Heart left ventricle (tissue), 16 donors: ENCODE data around the gene ANO4. TPM values are rescaled to one million over a fixed set of nuclear protein-coding genes. Genes with fewer than 3 reads are reported as not detected.

Experiments used
- ATAC-seq, 4 donors: fragments of 200-7000 bp; cut with Tn5 transposase; one replicate each; pipeline ENCODE4 v1.9.1; 2020 to 2022; ENCODE audit warnings: moderate library complexity in 4 of 4, mild to moderate bottlenecking in 3 of 4, moderate number of reproducible peaks in 1 of 4
- DNase-seq, 5 donors: peaks; one replicate each; pipeline ENCODE4 v3.0.0-alpha.2; 2020
- H3K27ac ChIP-seq, 12 donors: fragments of 200-600 bp; sonication (generic) in 4 of 12; one replicate each; pipeline versions ENCODE4 v1.5.0 to v1.8.0; 2016 to 2022; ENCODE audit warnings: mild to moderate bottlenecking in 2 of 12
- H3K27me3 ChIP-seq, 9 donors: fragments of 200-600 bp; sonication (generic) in 2 of 9; one replicate each; pipeline versions ENCODE4 v1.5.1 to v1.8.0; 2016 to 2022; ENCODE audit warnings: mild to moderate bottlenecking in 3 of 9
- H3K36me3 ChIP-seq, 9 donors: fragments of 200-600 bp; sonication (generic) in 2 of 9; one replicate each; pipeline versions ENCODE4 v1.5.0 to v1.8.0; 2018 to 2022; ENCODE audit warnings: mild to moderate bottlenecking in 2 of 9
- H3K4me1 ChIP-seq, 12 donors: fragments of 200-600 bp; sonication (generic) in 4 of 12; one replicate each; pipeline versions ENCODE4 v1.5.0 to v1.8.0; 2016 to 2022; ENCODE audit warnings: mild to moderate bottlenecking in 3 of 12
- H3K4me3 ChIP-seq, 12 donors: fragments of 200-600 bp; sonication (generic) in 4 of 12; one replicate each; pipeline versions ENCODE4 v1.5.0 to v1.8.0; 2017 to 2022; ENCODE audit warnings: mild to moderate bottlenecking in 9 of 12, moderate library complexity in 4 of 12
- H3K9me3 ChIP-seq, 12 donors: fragments of 200-600 bp; sonication (generic) in 4 of 12; one replicate each; pipeline versions ENCODE4 v1.5.0 to v1.8.0; 2016 to 2022; ENCODE audit warnings: mild to moderate bottlenecking in 1 of 12
- POLR2A ChIP-seq, 2 donors: fragments of 450-650 bp; IDR thresholded peaks; one replicate each; pipeline ENCODE4 v1.6.1; 2017; ENCODE audit warnings: antibody characterized with exemption in 2 of 2, mild to moderate bottlenecking in 2 of 2, moderate library complexity in 2 of 2
- WGBS, 4 donors: extraction: QIAGEN DNeasy Blood & Tissue Kit in 2 of 4; methylation state at CpG; one replicate each; pipeline versions ENCODE4 v1.1.5 to v1.1.7; 2013 to 2018; 5-methylcytosine and 5-hydroxymethylcytosine counted together
- intact Hi-C, 10 donors: fragments of 100-400 bp; cut with DNase I; formaldehyde crosslinking; loops; one replicate each; pipeline versions ENCODE4 v1.11.1 to v1.14.2; 2022
- polyA plus RNA-seq, 2 donors: library from polyadenylated mRNA; stranded (reverse); fragments of 200-250 nt; gene quantifications; one replicate each; pipeline ENCODE4 v1.2.3, GENCODE V29; 2013
- total RNA-seq, 9 donors: library from RNA; depleted of rRNA in 2 of 9; stranded (reverse); fragments of >200 nt in 2 of 9; fragmentation: NEBNext Ultra II Directional in 3 of 9; extraction: Animal tissue kit (Norgen Biotek cat#: 25700) in 3 of 9; gene quantifications; one replicate each; pipeline versions ENCODE4 v1.1.0 to v1.2.4, GENCODE V29; 2016 to 2023
- TF ChIP-seq, protein P1 (sequence below), 12 donors: fragments of 200-600 bp; sonication (generic) in 4 of 12; IDR thresholded peaks; one replicate each; pipeline versions ENCODE4 v1.5.0 to v1.8.0; 2018 to 2022; ENCODE audit warnings: antibody characterized with exemption in 12 of 12, mild to moderate bottlenecking in 5 of 12
- donor health status: ischemic (EF 13 %, LVEDD 7.1; RV severe dilation, severe dysfunction).
- donor health status: healthy with polysubstance abuse.
- donor health status: DM: no; HTN: yes; CAD: no.
- donor health status: DM: no; HTN: no; CAD: no.
- donor health status: ischemic (EF 25% LVEDD 6.9; RV normal size, moderate dysfunction).
- donor health status: ischemic (EF 25% LVEDD 5.7; RV mildly dilated, moderate dysfunction).
- donor health status: healthy.
- donor health status: DM: yes; HTN: yes; CAD: no.
- donor health status: ischemic (EF 35%, LVEDD 5.7; RV mildly dilated, moderate dysfunction).
- donor health status: nonischemic (EF 11% LVEDD 7.7; RV severe dilation, severe dysfunction).
- donor health status: DM: yes; HTN: yes; CAD: no.
- donor health status: PGD.
- donor health status: ischemic (EF 29% LVEDD 5.4; RV normal size, mild dysfunction).
- donor health status: nonischemic (EF 23%, LVEDD 6.1; RV moderate dilation, normal function).

ANO4 gene
- total and polyA plus RNA-seq, 11 donors: 0.05 to 0.50 (median 0.12) TPM; not detected in 6

DNA sequence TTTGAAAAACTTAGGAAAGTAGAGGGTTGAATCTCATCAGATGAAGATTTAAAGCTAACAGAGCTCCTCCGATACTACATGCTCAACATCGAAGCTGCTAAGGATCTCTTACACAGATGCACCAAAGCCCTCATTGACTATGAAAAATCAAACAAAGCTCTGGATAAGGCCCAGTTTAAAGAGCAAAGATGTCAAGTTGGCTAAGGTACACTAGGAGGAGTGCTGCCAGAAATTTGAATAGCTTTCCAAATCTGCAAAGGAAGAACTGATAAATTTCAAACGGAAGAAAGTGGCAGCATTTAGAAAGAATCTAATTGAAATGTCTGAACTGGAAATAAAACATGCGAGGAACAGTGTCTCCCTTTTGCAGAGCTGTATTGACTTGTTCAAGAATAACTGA is 274.3 kb downstream of the ANO4 start:
- Histone ChIP-seq H3K27ac (no peak overlapping the region), H3K9me3 (peaks cover 0 to 10% (median 0%) of the 10 kb centered on the region in 12 donors), H3K4me3 (no peak overlapping the region), H3K4me1 (no peaks in the 10 kb centered on the region), H3K36me3 (no peaks in the 10 kb centered on the region), H3K27me3 (no peaks in the 10 kb centered on the region)
- DNase-seq (no peak), ATAC-seq (no peak)
- WGBS, 4 donors: 65 to 73% (median 69%) methylated on average over 4 of the region's 4 CpGs
- intact Hi-C loops: no loop called here
- TF ChIP-seq POLR2A (IDR thresholded peaks at IDR 0.05): no peak
- TF ChIP-seq, protein P1, sequence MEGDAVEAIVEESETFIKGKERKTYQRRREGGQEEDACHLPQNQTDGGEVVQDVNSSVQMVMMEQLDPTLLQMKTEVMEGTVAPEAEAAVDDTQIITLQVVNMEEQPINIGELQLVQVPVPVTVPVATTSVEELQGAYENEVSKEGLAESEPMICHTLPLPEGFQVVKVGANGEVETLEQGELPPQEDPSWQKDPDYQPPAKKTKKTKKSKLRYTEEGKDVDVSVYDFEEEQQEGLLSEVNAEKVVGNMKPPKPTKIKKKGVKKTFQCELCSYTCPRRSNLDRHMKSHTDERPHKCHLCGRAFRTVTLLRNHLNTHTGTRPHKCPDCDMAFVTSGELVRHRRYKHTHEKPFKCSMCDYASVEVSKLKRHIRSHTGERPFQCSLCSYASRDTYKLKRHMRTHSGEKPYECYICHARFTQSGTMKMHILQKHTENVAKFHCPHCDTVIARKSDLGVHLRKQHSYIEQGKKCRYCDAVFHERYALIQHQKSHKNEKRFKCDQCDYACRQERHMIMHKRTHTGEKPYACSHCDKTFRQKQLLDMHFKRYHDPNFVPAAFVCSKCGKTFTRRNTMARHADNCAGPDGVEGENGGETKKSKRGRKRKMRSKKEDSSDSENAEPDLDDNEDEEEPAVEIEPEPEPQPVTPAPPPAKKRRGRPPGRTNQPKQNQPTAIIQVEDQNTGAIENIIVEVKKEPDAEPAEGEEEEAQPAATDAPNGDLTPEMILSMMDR (IDR thresholded peaks at IDR 0.05): no peak

DNA sequence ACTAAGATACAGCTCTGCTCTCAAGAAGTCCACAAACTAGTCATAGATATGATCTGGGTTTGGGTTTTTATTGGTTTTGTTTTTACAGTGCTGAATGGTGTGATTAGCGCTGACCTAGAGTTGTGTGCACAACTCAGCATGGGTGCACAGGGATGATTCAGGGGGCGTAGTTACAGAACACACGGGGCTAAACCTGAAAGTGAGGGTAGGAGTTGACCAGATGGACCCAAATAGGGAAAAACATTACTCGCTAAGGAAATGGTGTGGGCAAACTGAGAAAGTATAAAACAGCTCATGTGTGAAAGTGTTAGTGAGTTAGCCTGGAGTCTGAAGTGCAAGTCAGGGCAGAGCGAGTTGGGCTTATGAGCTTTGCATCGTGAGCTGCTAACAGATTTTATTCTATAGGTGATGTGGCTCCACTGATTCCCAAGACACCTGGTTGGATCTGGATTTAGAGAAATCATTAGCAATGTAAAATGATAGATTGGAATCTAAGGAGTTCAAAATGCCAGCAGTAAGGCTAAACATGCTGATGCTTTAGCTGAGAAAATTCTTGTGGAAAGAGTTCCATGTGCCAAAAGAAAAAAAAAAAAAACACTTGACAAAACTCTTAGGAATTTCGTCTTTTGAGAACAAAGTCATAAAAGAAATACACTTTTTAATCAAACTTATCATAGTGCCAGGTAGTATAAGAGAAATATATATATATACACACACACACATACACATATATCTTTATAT is 280.5 kb downstream of the ANO4 start:
- TF ChIP-seq POLR2A (IDR thresholded peaks at IDR 0.05): no peak
- TF ChIP-seq, protein P1 (IDR thresholded peaks at IDR 0.05): no peak
- Histone ChIP-seq H3K4me3 (no peak overlapping the region), H3K27ac (no peak overlapping the region), H3K27me3 (no peaks in the 10 kb centered on the region), H3K9me3 (peaks cover 0 to 10% (median 0%) of the 10 kb centered on the region in 12 donors), H3K36me3 (no peaks in the 10 kb centered on the region), H3K4me1 (peaks cover 0 to 9% (median 0%) of the 10 kb centered on the region in 12 donors)
- intact Hi-C loops: no loop called here
- no peak for DNase-seq
- ATAC-seq: no peak
- 76 to 81% (median 77%) methylated on average over 7 of the region's 7 CpGs for WGBS, 4 donors

DNA sequence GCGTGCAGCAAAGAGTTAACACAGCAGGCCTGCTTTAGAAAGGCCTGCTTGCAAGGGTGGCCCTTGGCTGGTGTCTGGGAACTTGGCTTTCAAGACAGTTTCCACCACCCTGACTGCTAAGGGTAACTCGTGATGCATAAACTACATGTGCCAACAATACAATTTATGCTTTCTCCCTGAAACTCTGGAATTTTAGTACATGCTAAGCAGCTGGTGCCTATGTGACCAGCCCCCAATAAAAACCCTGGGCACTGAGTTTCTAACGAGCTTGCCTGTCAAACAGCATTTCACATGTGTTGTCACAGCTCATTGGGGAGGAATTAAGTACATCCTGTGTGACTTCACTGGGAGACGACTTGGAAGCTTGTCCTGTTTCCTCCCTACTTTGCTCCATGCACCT is 282.3 kb downstream of the ANO4 start:
- WGBS, 4 donors: 31 to 35% (median 32%) methylated on average over 4 of the region's 4 CpGs
- H3K36me3 ChIP-seq: no peaks in the 10 kb centered on the region
- H3K4me3 ChIP-seq: no peak overlapping the region
- ATAC-seq: peak in 1 of 4 donors; percentile 29
- no peak for DNase-seq
- intact Hi-C loops: no loop called here
- peaks cover 0 to 4% (median 0%) of the 10 kb centered on the region in 12 donors for H3K9me3 ChIP-seq
- H3K27me3 ChIP-seq: no peaks in the 10 kb centered on the region
- TF ChIP-seq POLR2A (IDR thresholded peaks at IDR 0.05): no peak
- TF ChIP-seq, protein P1 (IDR thresholded peaks at IDR 0.05): no peak
- peaks cover 0 to 9% (median 0%) of the 10 kb centered on the region in 12 donors for H3K4me1 ChIP-seq
- no peak overlapping the region for H3K27ac ChIP-seq

DNA sequence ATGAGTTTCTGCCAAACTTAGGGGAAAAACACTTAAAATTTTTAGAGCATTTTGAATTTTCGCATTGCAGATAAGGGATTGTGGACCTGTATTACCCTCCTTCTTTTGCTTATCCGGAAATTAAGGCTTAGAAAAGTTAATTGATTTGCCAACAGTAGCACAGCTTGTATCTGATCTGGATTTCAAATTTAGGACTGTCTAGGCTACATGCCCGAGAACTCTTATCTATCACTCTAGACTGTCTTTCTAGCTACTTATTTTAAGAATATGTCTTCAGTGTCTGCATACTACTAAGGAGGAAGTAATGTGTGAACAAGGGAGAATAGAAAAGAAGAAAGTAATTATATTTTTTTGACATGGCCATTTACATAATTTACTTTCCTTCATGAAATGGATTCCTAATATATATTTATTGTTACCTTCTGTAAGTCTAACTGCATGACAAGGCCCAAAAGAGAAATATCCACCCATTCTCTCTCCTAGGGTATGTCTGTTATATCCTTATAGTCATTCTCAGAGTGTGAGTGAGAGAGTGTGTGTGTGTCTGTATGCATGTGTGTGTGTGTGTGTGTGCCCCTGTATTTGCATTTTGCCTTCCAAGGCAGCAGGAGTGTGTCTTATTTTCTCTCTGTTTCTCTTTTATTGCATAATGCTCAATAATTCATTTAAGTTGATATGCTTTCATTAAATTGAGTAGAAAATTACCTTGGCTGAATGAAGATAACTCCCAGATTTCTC is 283.4 kb downstream of the ANO4 start:
- Histone ChIP-seq H3K4me3 (no peak overlapping the region), H3K4me1 (peaks cover 0 to 9% (median 0%) of the 10 kb centered on the region in 12 donors), H3K27ac (no peak overlapping the region), H3K27me3 (no peaks in the 10 kb centered on the region), H3K36me3 (no peaks in the 10 kb centered on the region), H3K9me3 (no peaks in the 10 kb centered on the region)
- intact Hi-C loops: no loop called here
- WGBS, 4 donors: 51 to 62% (median 59%) methylated on average over 3 of the region's 3 CpGs
- no peak for TF ChIP-seq POLR2A (IDR thresholded peaks at IDR 0.05)
- TF ChIP-seq, protein P1 (IDR thresholded peaks at IDR 0.05): no peak
- DNase-seq: no peak
- no peak for ATAC-seq
